Right lobe of liver (tissue), 6 donors: ENCODE results near the gene IFFO2. TPM values are rescaled to one million over a fixed set of nuclear protein-coding genes. Genes with fewer than 3 reads are reported as not detected.

ENCODE experiments used
- ATAC-seq, 4 donors: fragments of 200-7000 bp; cut with Tn5 transposase; one replicate each; pipeline ENCODE4 v1.9.1; 2020; ENCODE audit warnings: mild to moderate bottlenecking in 4 of 4, moderate library complexity in 4 of 4
- DNase-seq, 3 donors: peaks; one replicate each; pipeline ENCODE4 v3.0.0-alpha.2; 2020
- H3K27ac ChIP-seq, 3 donors: fragments of 200-600 bp; one replicate each; pipeline ENCODE4 v1.8.0; 2022
- H3K27me3 ChIP-seq, 2 donors: fragments of 200-600 bp; one replicate each; pipeline ENCODE4 v1.8.0; 2022
- H3K36me3 ChIP-seq, 4 donors: fragments of 200-600 bp; sonication (generic) in 1 of 4; one replicate each; pipeline versions ENCODE4 v1.5.1 to v1.8.0; 2017 to 2022; ENCODE audit warnings: control low read depth in 1 of 4
- H3K4me1 ChIP-seq, 4 donors: fragments of 200-600 bp; sonication (generic) in 1 of 4; one replicate each; pipeline versions ENCODE4 v1.5.1 to v1.8.0; 2017 to 2022; ENCODE audit warnings: control low read depth in 1 of 4
- H3K4me3 ChIP-seq, 3 donors: fragments of 200-600 bp; one replicate each; pipeline ENCODE4 v1.8.0; 2022
- H3K9me3 ChIP-seq, 4 donors: fragments of 200-600 bp; sonication (generic) in 1 of 4; one replicate each; pipeline versions ENCODE4 v1.5.1 to v1.8.0; 2017 to 2022; ENCODE audit warnings: control low read depth in 1 of 4
- POLR2A ChIP-seq: fragments of 450-650 bp; IDR thresholded peaks from one replicate; pipeline ENCODE4 v1.6.1; 2017; ENCODE audit warnings: antibody characterized with exemption, mild to moderate bottlenecking
- WGBS: methylation state at CpG from one replicate; pipeline ENCODE4 v1.1.6; 2018; ENCODE audit warnings: low coverage, low lambda C conversion rate; ENCODE audit not compliant: insufficient coverage; ENCODE audit errors: missing lambda C conversion rate; 5-methylcytosine and 5-hydroxymethylcytosine counted together
- intact Hi-C, 2 donors: fragments of 100-400 bp; cut with DNase I; formaldehyde crosslinking; loops; one replicate each; pipeline versions ENCODE4 v1.11.2 to v1.14.1; 2022
- total RNA-seq, 6 experiments: library from RNA; depleted of rRNA in 2 of 6; stranded (reverse); fragments of >200 nt in 2 of 6; fragmentation: NEBNext Ultra II Directional in 3 of 6; extraction: Animal tissue kit (Norgen Biotek cat#: 25700) in 3 of 6; gene quantifications; one replicate each; pipeline versions ENCODE4 v1.1.0 to v1.2.4, GENCODE V29; 2016 to 2023
- TF ChIP-seq, protein P1 (sequence below), 4 donors: fragments of 200-600 bp in 3 of 4; fragments of 450-650 bp in 1 of 4; IDR thresholded peaks; one replicate each; pipeline versions ENCODE4 v1.5.1 to v1.8.0; 2016 to 2022; ENCODE audit warnings: antibody characterized with exemption in 4 of 4, mild to moderate bottlenecking in 2 of 4
- donor health status: DM: no; HTN: yes; CAD: no.
- donor health status: DM: no; HTN: no; CAD: no.
- donor health status: DM: no; HTN: no; CAD: no.
- donor health status: DM: no; HTN: yes; CAD: no.
- donor health status: DM: no; HTN: yes; CAD: no.

Gene IFFO2
- total RNA-seq, 6 experiments from 2014 or later: 2.9 to 12.7 (median 7.2) TPM

DNA sequence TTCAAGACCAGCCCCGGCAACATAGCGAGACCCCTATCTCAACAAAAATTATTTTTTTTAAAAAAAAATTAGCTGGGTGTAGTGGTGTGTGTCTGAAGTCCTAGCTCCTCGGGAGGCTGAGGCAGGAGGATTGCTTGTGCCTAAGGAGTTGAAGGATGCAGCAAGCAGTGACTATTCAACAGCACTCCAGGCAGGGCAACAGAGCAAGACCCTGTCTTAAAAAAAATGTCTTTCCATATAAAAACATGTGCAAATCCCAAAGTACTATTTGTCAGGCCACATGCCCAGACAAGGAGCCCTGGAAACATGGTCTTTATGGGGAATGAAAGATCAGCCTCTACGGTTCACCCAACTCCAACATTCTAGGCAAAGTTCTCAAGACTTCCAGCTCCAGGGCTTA lies 13.3 kb downstream of the IFFO2 start:
- intact Hi-C loops: no loop called here
- Histone ChIP-seq H3K27me3 (no peaks in the 10 kb centered on the region), H3K4me1 (peaks cover 0 to 31% (median 11%) of the 10 kb centered on the region in 4 donors), H3K36me3 (no peaks in the 10 kb centered on the region), H3K27ac (no peak overlapping the region), H3K4me3 (no peak overlapping the region), H3K9me3 (no peaks in the 10 kb centered on the region)
- TF ChIP-seq POLR2A: no peak
- TF ChIP-seq, protein P1, sequence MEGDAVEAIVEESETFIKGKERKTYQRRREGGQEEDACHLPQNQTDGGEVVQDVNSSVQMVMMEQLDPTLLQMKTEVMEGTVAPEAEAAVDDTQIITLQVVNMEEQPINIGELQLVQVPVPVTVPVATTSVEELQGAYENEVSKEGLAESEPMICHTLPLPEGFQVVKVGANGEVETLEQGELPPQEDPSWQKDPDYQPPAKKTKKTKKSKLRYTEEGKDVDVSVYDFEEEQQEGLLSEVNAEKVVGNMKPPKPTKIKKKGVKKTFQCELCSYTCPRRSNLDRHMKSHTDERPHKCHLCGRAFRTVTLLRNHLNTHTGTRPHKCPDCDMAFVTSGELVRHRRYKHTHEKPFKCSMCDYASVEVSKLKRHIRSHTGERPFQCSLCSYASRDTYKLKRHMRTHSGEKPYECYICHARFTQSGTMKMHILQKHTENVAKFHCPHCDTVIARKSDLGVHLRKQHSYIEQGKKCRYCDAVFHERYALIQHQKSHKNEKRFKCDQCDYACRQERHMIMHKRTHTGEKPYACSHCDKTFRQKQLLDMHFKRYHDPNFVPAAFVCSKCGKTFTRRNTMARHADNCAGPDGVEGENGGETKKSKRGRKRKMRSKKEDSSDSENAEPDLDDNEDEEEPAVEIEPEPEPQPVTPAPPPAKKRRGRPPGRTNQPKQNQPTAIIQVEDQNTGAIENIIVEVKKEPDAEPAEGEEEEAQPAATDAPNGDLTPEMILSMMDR (IDR thresholded peaks at IDR 0.05): no peak
- no peak for DNase-seq
- 92% methylated on average over 3 of the region's 4 CpGs for WGBS
- no peak for ATAC-seq

DNA sequence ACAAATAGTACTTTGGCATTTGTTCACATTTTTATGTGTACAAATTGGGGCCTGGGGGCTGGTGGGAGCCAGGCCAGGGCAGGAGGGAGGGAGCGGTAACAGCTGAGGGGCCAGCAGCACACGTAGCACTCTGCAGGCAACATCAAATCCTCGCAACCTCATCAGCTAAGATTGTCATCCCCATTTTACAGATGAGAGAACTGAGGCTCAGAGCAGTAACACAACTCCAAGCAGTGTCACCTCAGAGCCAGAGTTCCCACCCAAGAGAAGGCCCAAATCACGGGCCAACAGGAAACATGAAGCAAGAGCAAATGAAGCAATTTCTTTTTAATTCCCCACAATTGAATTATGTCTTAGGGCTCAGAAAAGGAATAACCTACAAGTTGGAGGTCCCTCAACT lies 14.1 kb downstream of the IFFO2 start:
- intact Hi-C loops: no loop called here
- H3K27me3 ChIP-seq: no peaks in the 10 kb centered on the region
- 72% methylated on average over 3 of the region's 4 CpGs for WGBS
- no peak for DNase-seq
- H3K9me3 ChIP-seq: no peaks in the 10 kb centered on the region
- peak overlapping the region in 1 of 3 donors; percentile 47 for H3K27ac ChIP-seq
- TF ChIP-seq POLR2A: no peak
- TF ChIP-seq, protein P1 (IDR thresholded peaks at IDR 0.05): no peak
- H3K4me3 ChIP-seq: no peak overlapping the region
- ATAC-seq: no peak
- H3K36me3 ChIP-seq: no peaks in the 10 kb centered on the region
- peaks cover 0 to 26% (median 7%) of the 10 kb centered on the region in 4 donors for H3K4me1 ChIP-seq

DNA sequence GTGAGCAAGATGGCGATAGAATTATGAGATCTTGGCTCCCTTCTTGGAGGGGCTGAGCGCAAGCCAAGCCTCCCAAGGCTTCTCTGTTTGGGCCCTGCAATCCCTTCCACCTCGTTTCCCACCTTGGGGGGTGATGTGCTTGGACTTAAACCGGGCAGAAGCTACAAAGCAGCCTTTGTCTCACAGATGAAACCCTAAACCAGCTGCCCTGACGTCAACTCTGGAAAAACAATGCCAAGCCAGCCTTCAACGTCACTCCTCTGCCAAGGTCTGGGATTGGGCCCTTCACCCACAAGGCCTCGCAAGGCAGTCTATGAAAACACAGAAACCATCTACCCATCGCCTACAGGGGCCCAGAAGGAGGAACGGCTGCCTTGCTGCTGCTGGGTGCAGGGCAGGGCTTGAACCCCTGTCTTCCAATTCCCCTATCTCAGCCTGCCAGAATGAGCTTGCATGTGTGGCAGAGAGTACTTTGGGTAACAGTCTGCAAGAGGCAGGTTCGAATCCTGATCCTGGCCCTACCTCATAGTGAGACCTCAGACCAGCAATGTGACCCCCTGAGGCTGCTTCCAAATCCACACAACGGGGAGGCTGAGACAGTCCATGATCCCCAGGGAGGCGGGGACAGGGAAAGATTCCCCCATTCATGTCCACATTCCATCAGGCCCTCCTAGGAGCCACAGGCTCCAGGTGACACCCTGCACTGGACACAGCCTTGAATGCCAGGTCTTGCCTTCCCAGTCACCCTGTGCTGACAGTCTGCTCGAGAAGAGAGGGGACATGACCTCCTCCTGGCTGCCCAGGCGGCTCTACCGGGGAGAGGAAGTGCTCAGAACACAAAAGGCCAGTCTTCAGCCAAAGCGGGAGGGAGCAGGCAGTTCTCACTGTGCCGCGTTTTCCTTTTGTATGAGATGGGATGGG lies 15.0 kb downstream of the IFFO2 start:
- WGBS: 54% methylated on average over 7 of the region's 18 CpGs
- Histone ChIP-seq H3K36me3 (no peaks in the 10 kb centered on the region), H3K4me1 (peaks cover 0 to 27% (median 5%) of the 10 kb centered on the region in 4 donors), H3K27me3 (no peaks in the 10 kb centered on the region), H3K4me3 (no peak overlapping the region), H3K9me3 (no peaks in the 10 kb centered on the region), H3K27ac (peak overlapping the region in 1 of 3 donors; percentile 47)
- TF ChIP-seq, protein P1 (IDR thresholded peaks at IDR 0.05): no peak
- TF ChIP-seq POLR2A: no peak
- intact Hi-C loops: no loop called here
- ATAC-seq (peak; percentile 22 to 54 (median 42)), DNase-seq (peak in 1 of 3 donors; percentile 56)

- H3K4me3 ChIP-seq: no peak overlapping the region
- WGBS: 89% methylated on average over 13 of the region's 13 CpGs
- no peaks in the 10 kb centered on the region for H3K27me3 ChIP-seq
- H3K4me1 ChIP-seq: peaks cover 0 to 29% (median 2%) of the 10 kb centered on the region in 4 donors
- no peak overlapping the region for H3K27ac ChIP-seq
- no peak for DNase-seq
- intact Hi-C loops: no loop called here
- H3K36me3 ChIP-seq: no peaks in the 10 kb centered on the region
- H3K9me3 ChIP-seq: no peaks in the 10 kb centered on the region
- ATAC-seq: no peak
- TF ChIP-seq, protein P1 (IDR thresholded peaks at IDR 0.05): no peak
- no peak for TF ChIP-seq POLR2A
Measured at GRCh38 chr1:18940303-18941020, 16.0 kb downstream of the IFFO2 start.
